Kidney (tissue), 14 donors: ENCODE data around the gene DSCAM. TPM values are rescaled to one million over a fixed set of nuclear protein-coding genes. Genes with fewer than 3 reads are reported as not detected.

ENCODE experiments used
- DNase-seq, 5 donors: peaks; one replicate each; pipeline ENCODE4 v3.0.0-alpha.2; 2013 to 2020
- FAIRE-seq: peaks from 2 replicates; lab custom pipeline; 2012; peaks lifted over from hg19 to GRCh38; lab: Jason Lieb, UNC
- H3K27ac ChIP-seq, 2 donors: one replicate each; pipeline ENCODE4 v1.7.0; 2013; ENCODE audit warnings: low read depth in 2 of 2, low read length in 2 of 2, inconsistent platforms in 1 of 2
- H3K27me3 ChIP-seq: one replicate; pipeline ENCODE4 v1.7.1; 2013; ENCODE audit warnings: low read length, inconsistent platforms; ENCODE audit not compliant: control insufficient read depth, insufficient read depth
- H3K36me3 ChIP-seq, 3 donors: one replicate each; pipeline versions ENCODE4 v1.7.0 to v1.7.1; 2013; ENCODE audit warnings: low read length in 3 of 3, control low read depth in 1 of 3, inconsistent platforms in 1 of 3; ENCODE audit not compliant: insufficient read depth in 3 of 3, control insufficient read depth in 2 of 3
- H3K4me1 ChIP-seq, 3 donors: one replicate each; pipeline versions ENCODE4 v1.7.0 to v1.7.1; 2013; ENCODE audit warnings: low read length in 3 of 3, inconsistent platforms in 1 of 3, low read depth in 1 of 3; ENCODE audit not compliant: control insufficient read depth in 2 of 3, insufficient read depth in 2 of 3
- H3K4me3 ChIP-seq, 3 donors: one replicate each; pipeline versions ENCODE4 v1.7.0 to v1.8.1; 2013; ENCODE audit warnings: low read length in 3 of 3, control low read depth in 1 of 3, inconsistent platforms in 1 of 3
- H3K9ac ChIP-seq, 3 donors: one replicate each; pipeline versions ENCODE4 v1.7.0 to v1.7.1; 2013; ENCODE audit warnings: low read length in 3 of 3, control low read depth in 1 of 3, inconsistent platforms in 1 of 3
- H3K9me3 ChIP-seq, 3 donors: one replicate each; pipeline versions ENCODE4 v1.7.0 to v1.7.1; 2013; ENCODE audit warnings: low read length in 3 of 3, control low read depth in 1 of 3, inconsistent platforms in 1 of 3; ENCODE audit not compliant: control insufficient read depth in 2 of 3, insufficient read depth in 1 of 3
- intact Hi-C: fragments of 100-400 bp; cut with DNase I; formaldehyde crosslinking; loops from one replicate; pipeline ENCODE4 v1.11.1; 2022
- polyA plus RNA-seq: library from polyadenylated mRNA; stranded (reverse); fragments of 350-450 nt; fragmentation: Illumina TruSeq; extraction: RNeasy Lipid Tissue Mini Kit (QIAGEN cat#74804); gene quantifications from one replicate; pipeline ENCODE4 v1.2.3, GENCODE V29; 2014; ENCODE audit warnings: low read depth, low replicate concordance; ENCODE audit not compliant: insufficient read depth
- total RNA-seq: library from RNA; stranded (reverse); fragmentation: NEBNext Ultra II Directional; extraction: Animal tissue kit (Norgen Biotek cat#: 25700); gene quantifications from one replicate; pipeline ENCODE4 v1.2.1, GENCODE V29; 2021
- TF ChIP-seq, protein P1 (sequence below): IDR thresholded peaks from 3 replicates; pipeline ENCODE4 v1.5.1; 2012; ENCODE audit warnings: mild to moderate bottlenecking, moderate library complexity, borderline replicate concordance; ENCODE audit not compliant: insufficient read depth; ENCODE audit errors: extremely low read depth
- donor health status: control.
- donor health status: control.
- donor health status: control.
- donor health status: control.
- donor health status: control.
- donor health status: DM: yes; HTN: yes; CAD: no.
- donor health status: Normal renal cell carcinoma (clear cell type).

The DSCAM gene
- total and polyA plus RNA-seq, 2 donors from 2014 or later = not detected

DNA sequence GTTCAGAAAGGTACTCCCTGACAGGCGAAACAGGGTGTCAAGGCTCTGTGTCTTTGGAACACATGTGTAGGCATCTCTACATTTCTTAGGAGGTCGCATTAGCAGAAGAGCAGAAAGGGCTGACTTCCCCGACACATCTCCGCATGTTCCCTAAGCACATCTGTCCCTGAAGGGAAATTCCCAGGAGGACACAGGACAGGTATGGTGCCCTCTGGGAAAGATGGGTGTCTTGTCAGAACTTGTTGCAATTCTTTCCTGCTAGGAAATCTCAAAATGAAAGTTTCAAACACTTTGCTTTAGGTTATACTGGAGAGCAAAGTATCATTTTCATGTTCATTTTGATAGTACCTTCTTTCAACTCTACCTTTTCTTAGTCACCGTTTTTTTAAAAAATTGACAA lies 2.0 kb downstream of the DSCAM start:
- no peaks in the 10 kb centered on the region for H3K9me3 ChIP-seq
- TF ChIP-seq, protein P1, sequence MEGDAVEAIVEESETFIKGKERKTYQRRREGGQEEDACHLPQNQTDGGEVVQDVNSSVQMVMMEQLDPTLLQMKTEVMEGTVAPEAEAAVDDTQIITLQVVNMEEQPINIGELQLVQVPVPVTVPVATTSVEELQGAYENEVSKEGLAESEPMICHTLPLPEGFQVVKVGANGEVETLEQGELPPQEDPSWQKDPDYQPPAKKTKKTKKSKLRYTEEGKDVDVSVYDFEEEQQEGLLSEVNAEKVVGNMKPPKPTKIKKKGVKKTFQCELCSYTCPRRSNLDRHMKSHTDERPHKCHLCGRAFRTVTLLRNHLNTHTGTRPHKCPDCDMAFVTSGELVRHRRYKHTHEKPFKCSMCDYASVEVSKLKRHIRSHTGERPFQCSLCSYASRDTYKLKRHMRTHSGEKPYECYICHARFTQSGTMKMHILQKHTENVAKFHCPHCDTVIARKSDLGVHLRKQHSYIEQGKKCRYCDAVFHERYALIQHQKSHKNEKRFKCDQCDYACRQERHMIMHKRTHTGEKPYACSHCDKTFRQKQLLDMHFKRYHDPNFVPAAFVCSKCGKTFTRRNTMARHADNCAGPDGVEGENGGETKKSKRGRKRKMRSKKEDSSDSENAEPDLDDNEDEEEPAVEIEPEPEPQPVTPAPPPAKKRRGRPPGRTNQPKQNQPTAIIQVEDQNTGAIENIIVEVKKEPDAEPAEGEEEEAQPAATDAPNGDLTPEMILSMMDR = no peak
- FAIRE-seq (no peak), DNase-seq (no peak)
- intact Hi-C loops = no loop called here
- no peaks in the 10 kb centered on the region for H3K4me1 ChIP-seq
- H3K27me3 ChIP-seq = peaks cover 21% of the 10 kb centered on the region
- no peak overlapping the region for H3K4me3 ChIP-seq
- H3K36me3 ChIP-seq = no peaks in the 10 kb centered on the region
- no peak overlapping the region for H3K27ac ChIP-seq
- H3K9ac ChIP-seq = no peak overlapping the region

DNA sequence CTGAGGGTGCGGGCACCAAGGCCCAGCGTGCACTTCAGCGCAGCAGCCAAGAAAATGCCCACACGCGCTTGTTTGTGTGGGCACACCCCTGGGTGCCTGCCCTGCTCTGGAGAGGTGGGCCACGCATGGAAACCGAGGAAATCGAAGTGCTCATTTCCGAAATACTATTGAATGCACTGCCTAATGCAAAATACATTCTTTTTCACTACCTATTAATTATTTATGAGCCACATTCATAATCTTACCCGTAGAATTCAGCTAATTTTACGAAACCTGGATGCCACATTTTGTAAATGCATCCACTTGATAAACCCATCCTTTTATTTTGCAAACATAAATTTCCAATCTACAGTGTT lies 4.8 kb downstream of the DSCAM start:
- H3K27ac ChIP-seq = no peak overlapping the region
- H3K27me3 ChIP-seq = peaks cover 21% of the 10 kb centered on the region
- no peak overlapping the region for H3K9ac ChIP-seq
- no peaks in the 10 kb centered on the region for H3K9me3 ChIP-seq
- peak overlapping the region in 1 of 3 donors; percentile 38 for H3K4me3 ChIP-seq
- TF ChIP-seq, protein P1 = no peak
- H3K4me1 ChIP-seq = no peaks in the 10 kb centered on the region
- H3K36me3 ChIP-seq = no peaks in the 10 kb centered on the region
- FAIRE-seq (no peak), DNase-seq (no peak)
- intact Hi-C loops = no loop called here

DNA sequence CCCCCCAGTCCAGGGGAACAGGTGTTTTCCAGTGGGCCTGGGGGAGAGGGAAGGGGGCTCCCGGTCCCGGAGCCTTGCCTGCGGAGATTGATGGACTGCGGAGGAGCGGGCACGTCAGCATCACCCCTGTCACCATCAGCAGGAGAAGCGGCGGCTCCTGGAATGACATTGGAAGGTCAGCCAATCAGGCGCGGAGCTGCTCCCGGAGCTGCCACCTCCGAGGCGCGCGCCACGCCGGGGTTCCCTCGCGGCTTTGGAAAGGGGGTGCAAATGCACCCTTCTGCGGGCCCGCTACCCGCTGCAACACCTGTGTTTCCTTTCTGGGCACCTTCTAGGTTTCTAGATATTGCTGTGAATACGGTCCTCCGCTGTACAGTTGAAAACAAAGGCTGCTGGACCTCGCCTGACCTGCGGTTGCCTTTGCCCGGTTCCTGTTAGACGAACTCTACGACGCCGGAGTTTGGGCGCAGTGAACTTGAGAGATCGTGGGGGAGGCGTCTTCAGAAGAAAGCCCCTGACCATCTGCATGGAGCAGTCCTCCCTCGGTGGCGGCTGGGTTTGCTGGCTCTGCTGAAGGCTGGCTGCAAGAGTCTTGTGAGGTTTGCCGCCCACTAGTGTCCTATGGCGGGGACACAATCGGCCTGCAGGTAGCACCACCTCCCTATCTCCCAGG lies 5.3 kb downstream of the DSCAM start:
- TF ChIP-seq, protein P1 = peak; percentile 18
- intact Hi-C loops = no loop called here
- FAIRE-seq (no peak), DNase-seq (peak; percentile 73 to 91 (median 88))
- H3K9ac ChIP-seq = no peak overlapping the region
- H3K27ac ChIP-seq = no peak overlapping the region
- no peaks in the 10 kb centered on the region for H3K9me3 ChIP-seq
- H3K4me1 ChIP-seq = no peaks in the 10 kb centered on the region
- H3K4me3 ChIP-seq = peak overlapping the region in 2 of 3 donors; percentile 28 to 38
- peaks cover 21% of the 10 kb centered on the region for H3K27me3 ChIP-seq
- no peaks in the 10 kb centered on the region for H3K36me3 ChIP-seq
